GM10266 (cell line): ENCODE data around the gene ITGBL1.

Source experiments
- DNase-seq: peaks from one replicate; pipeline ENCODE4 v3.0.0; 2012; ENCODE audit errors: extremely low spot score
- TF ChIP-seq, protein P1 (sequence below): IDR thresholded peaks from 2 replicates; pipeline ENCODE4 v1.5.1; 2012; ENCODE audit warnings: mild to moderate bottlenecking, low read depth; ENCODE audit not compliant: control insufficient read depth, insufficient read depth; ENCODE audit errors: missing control alignments

The ITGBL1 gene

DNA sequence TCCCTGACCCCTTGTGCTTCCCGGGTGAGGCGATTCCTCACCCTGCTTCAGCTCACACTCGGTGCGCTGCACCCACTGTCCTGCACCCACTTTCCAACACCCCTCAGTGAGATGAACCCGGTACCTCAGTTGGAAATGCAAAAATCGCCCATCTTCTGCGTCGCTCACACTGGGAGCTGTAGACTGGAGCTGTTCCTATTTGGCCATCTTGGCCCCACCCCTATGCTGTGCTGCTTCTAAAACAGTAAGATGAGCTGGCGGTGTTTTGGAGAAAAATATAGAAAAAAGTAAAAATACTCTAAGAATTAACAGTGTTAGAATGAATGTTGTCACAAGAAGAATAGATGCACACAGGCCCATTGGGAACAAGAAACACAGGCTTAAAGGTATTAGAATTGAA lies 92.5 kb downstream of the ITGBL1 start:
- no peak for DNase-seq
- TF ChIP-seq, protein P1, sequence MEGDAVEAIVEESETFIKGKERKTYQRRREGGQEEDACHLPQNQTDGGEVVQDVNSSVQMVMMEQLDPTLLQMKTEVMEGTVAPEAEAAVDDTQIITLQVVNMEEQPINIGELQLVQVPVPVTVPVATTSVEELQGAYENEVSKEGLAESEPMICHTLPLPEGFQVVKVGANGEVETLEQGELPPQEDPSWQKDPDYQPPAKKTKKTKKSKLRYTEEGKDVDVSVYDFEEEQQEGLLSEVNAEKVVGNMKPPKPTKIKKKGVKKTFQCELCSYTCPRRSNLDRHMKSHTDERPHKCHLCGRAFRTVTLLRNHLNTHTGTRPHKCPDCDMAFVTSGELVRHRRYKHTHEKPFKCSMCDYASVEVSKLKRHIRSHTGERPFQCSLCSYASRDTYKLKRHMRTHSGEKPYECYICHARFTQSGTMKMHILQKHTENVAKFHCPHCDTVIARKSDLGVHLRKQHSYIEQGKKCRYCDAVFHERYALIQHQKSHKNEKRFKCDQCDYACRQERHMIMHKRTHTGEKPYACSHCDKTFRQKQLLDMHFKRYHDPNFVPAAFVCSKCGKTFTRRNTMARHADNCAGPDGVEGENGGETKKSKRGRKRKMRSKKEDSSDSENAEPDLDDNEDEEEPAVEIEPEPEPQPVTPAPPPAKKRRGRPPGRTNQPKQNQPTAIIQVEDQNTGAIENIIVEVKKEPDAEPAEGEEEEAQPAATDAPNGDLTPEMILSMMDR: no peak

GRCh38 chr13:101545521-101545920 lies 93.0 kb downstream of the ITGBL1 start:
- no peak for DNase-seq
- TF ChIP-seq, protein P1: no peak

GRCh38 chr13:101552286-101552685 lies 99.8 kb downstream of the ITGBL1 start:
- DNase-seq: no peak
- TF ChIP-seq, protein P1: no peak

DNA sequence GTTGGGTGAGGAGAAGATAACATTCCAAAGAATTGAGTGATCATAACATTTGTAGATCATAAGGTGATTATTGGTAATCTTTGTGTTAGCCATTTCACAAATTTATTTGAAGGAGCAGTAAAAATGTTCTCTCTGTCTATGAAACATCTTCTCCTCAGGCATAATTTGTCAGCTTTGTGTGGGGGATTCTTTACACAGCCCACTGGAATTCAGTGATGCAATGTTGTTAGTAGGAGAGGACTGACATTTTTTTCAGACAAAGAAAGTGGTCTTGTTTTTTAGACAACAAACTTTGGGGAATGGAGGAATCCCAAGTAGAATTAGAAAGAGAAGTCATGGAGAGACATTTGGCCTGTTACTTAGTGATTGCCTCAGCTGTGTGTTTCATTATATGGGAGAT lies 100.3 kb downstream of the ITGBL1 start:
- no peak for DNase-seq
- TF ChIP-seq, protein P1: no peak

- TF ChIP-seq, protein P1: no peak
- DNase-seq: no peak
These were observed 102.1 kb downstream of the ITGBL1 start for GRCh38 chr13:101554420-101555125.

DNA sequence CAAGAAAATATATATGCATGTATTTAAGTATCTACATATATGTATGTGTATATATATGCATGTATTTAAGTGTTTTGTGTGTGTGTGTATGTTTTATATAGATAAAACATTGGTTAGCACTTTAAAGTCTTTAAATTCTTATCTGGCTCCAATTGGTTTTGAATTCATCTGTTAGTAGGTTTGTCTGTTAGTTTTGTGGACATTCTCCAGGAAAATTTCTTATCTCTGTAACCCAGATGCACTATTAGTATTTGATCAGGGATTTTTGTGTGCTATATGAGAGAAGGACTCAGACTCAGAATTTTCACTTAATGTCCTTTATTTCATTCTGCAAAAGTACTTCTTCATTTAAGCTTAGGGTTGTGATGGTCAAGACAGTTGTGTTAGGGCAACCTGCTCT lies 103.1 kb downstream of the ITGBL1 start:
- TF ChIP-seq, protein P1: no peak
- DNase-seq: no peak

DNA sequence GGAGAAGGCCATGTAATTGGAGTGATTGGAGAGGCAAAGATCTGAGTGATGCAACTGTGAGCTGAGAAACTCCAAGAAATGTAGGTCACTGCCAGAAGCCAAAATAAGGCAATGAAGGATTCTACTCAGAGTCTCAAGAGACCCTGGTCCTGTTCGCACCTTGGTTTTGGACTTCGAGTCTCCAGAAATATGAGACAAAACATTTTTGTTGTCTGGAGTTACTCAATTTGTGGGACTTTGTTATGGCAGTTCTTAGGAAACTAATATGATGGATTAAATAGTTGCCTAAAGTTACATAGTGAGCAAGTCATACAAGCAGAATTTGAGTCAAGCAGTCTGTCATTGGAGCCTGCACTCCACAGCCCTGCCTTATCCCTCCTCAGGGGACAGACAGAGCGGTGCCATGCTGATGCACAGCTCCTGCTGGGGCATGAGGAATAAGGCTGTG lies 104.2 kb downstream of the ITGBL1 start:
- DNase-seq: no peak
- TF ChIP-seq, protein P1: no peak
